ENCODE data around the gene REC8.
"Not testable (repeated sequence)": the region's sequence is repeated elsewhere in the genome, so short reads cannot be mapped to it uniquely, and the experiment has no call there.

The REC8 gene

DNA sequence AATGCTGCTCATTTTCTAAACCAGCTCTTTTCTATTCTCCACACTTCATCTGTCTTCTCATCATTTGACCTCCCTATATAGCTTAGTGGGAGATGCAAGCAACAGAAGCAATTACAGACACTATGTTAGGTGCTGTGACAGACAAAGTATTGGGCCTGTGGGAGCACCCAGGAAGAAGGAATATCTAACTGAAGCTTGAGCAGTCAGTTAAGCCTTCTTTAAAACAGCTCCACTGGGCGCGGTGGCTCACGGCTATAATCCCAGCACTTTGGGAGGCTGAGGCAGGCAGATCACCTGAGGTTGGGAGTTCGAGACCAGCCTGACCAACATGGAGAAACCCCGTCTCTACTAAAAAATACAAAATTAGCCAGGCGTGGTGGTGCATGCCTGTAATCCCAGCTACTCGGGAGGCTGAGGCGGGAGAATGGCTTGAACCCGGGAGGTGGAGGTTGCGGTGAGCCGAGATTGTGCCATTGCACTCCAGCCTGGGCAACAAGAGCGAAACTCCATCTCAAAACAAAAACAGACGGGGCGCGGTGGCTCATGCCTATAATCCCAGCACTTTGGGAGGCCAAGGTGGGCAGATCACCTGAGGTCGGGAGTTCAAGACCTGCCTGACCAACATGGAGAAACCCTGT is 31.5 kb downstream of the REC8 start:
- Mint-ChIP-seq H3K4me1 (peaks cover 27% of the 10 kb centered on the region), H3K36me3 (peaks cover 85% of the 10 kb centered on the region), H3K9me3 (peaks cover 17% of the 10 kb centered on the region)
- H3K27me3 Mint-ChIP-seq, H3K27ac Mint-ChIP-seq, H3K4me3 Mint-ChIP-seq, DNase-seq: not testable (repeated sequence)
- CTCF ChIA-PET = interaction anchor here (1.2 to 1.3 kb wide), 2 partner anchors 94 to 105 kb away, joined by 4 read pairs; partner anchors contain the start of gene CIDEB

DNA sequence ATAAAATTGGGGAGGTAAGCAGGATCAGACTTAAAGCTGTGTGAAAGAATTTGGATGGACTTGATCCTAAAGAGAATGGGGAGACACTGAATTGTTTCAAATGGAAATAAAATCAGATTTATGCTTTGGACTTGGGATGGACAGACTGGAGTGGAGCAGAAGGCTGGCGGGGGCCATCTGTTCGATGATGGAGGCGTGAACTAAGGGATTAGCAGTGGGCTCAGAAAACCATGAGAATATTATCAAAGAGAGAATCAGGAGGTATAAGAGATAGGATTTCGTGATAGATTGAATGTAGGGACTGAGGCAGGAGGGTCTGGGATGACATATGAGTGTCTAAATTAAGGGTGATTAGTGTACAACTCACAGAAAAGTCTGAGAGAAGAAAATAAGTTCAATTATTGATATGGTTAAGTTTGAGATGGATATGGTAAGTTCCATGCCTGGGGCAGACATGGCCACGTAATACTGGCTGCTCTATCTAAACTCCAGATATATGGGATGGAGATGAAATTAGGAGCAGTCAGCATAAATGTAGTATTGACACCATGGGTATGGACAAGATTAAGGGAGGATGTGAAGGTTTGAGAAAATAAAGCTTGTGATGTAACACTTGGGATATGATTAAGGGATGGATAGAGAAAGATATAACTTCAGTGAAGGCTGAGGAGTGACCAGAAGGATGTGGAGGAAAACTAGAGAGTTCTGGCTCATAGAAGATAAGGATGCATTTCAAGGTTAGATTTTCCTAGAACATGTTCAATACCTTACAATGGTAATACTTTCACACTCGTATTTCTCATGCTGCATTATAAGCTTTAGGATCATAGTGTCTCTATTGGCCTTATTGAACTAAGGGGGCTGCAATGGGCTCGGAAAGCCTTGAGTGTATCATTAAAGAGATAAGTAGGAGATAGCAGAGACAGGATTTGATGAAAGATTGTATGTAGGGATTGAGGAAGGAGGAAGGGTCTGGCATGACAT is 32.6 kb downstream of the REC8 start:
- Mint-ChIP-seq H3K9me3 (peaks cover 17% of the 10 kb centered on the region), H3K4me3 (no peak overlapping the region), H3K36me3 (peaks cover 82% of the 10 kb centered on the region), H3K27ac (no peak overlapping the region), H3K4me1 (peaks cover 18% of the 10 kb centered on the region), H3K27me3 (no peaks in the 10 kb centered on the region)
- DNase-seq = no peak
- CTCF ChIA-PET = no interaction called here

DNA sequence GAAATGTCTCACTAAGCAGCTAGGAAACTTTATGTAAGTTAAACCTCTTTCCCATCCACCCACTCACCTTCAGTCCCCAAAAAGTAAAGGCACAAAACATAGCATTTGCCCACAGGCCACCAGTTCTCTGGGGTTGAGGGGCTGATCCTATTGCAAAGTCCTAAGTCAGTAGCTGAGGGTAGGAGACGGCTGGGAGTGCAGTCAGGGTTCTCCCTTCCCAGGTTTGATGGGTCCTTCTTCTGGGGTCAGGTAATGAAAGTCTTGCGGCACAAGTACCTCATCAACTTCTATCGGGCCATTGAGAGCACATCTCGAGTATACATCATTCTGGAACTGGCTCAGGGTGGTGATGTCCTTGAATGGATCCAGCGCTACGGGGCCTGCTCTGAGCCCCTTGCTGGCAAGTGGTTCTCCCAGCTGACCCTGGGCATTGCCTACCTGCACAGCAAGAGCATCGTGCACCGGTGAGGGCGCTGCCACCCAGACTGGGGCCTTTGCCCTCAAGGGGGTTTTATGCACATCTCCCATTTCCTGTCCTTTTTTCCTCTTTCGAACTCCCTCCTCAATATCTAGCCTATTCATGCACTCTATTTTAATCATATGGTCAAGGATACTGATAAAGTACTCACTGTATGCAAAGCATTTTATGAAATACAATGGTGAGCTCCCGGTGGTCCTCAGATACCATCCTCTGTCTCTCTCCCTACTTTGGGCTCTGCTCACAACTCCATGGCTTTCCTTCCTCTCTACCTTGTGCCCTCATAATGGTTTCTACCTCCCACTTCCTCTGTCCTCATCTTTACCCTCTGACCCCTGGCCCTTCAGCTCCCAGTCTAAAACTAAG is 34.6 kb downstream of the REC8 start:
- Mint-ChIP-seq H3K4me1 (peaks cover 28% of the 10 kb centered on the region), H3K9me3 (peaks cover 15% of the 10 kb centered on the region), H3K27ac (no peak overlapping the region), H3K4me3 (no peak overlapping the region), H3K36me3 (peaks cover 85% of the 10 kb centered on the region), H3K27me3 (no peaks in the 10 kb centered on the region)
- CTCF ChIA-PET = interaction anchor here (1.1 to 1.2 kb wide), 2 partner anchors 9 to 101 kb away, joined by 3 read pairs; partner anchors contain the start of genes CIDEB and MDP1
- DNase-seq = no peak

DNA sequence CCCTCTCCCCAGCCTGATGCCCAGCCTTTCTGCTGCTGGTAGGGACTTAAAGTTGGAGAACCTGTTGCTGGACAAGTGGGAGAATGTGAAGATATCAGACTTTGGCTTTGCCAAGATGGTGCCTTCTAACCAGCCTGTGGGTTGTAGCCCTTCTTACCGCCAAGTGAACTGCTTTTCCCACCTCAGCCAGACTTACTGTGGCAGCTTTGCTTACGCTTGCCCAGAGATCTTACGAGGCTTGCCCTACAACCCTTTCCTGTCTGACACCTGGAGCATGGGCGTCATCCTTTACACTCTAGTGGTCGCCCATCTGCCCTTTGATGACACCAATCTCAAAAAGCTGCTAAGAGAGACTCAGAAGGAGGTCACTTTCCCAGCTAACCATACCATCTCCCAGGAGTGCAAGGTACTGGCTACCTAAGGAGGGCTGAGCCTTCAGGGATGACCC is 35.2 kb downstream of the REC8 start:
- no peaks in the 10 kb centered on the region for H3K27me3 Mint-ChIP-seq
- H3K9me3 Mint-ChIP-seq = peaks cover 10% of the 10 kb centered on the region
- H3K4me1 Mint-ChIP-seq = peaks cover 34% of the 10 kb centered on the region
- CTCF ChIA-PET = interaction anchor here (1.1 to 1.3 kb wide), 3 partner anchors 8 to 101 kb away, joined by 3 read pairs; partner anchors contain the start of genes CIDEB and MDP1
- H3K4me3 Mint-ChIP-seq = no peak overlapping the region
- peak overlapping the region; percentile 58 for H3K27ac Mint-ChIP-seq
- peaks cover 83% of the 10 kb centered on the region for H3K36me3 Mint-ChIP-seq
- no peak for DNase-seq

DNA sequence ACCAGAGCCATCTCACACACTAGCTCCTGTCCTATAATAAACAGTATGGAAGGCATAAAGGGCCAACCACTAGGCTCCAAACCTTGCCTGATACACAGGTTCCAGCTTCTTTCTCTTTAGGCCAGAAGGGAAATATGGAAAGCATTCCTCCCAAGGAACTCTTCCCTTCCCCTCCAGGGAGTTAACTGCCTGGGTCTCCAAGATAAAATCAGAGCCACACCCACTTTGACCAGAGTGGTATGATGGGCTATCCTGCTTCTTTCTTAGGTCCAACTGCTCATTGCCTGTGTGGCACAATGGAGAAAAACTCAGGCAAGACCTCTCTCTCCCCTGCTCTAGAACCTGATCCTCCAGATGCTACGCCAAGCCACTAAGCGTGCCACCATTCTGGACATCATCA is 35.7 kb downstream of the REC8 start:
- peaks cover 6% of the 10 kb centered on the region for H3K9me3 Mint-ChIP-seq
- H3K4me1 Mint-ChIP-seq = peaks cover 38% of the 10 kb centered on the region
- H3K4me3 Mint-ChIP-seq = no peak overlapping the region
- no peaks in the 10 kb centered on the region for H3K27me3 Mint-ChIP-seq
- H3K36me3 Mint-ChIP-seq = peaks cover 80% of the 10 kb centered on the region
- H3K27ac Mint-ChIP-seq = no peak overlapping the region
- CTCF ChIA-PET = interaction anchor here (1.1 to 1.3 kb wide), 2 partner anchors 12 to 100 kb away, joined by 3 read pairs; partner anchors contain the start of gene CIDEB
- no peak for DNase-seq

DNA sequence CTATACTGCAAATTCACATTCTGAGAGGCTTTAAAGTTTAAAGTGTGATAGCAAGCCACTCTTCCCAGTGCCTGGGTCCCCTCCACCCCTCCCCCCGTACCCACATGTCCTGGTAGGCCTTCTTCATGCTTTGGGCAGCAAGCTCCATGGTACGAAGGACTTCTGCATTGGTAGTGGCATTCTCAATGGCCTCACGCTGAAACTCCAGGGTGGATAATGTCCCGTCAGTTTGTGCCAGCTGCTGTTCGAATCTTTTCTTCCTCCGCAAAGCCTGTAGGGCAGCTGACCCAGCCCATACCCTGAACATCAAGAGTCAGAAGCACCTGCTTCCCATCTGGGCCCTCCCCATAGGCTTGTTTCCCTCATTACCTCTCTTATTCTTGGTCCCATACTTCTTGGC is 39.4 kb downstream of the REC8 start:
- CTCF ChIA-PET = interaction anchor here (1.1 kb wide), 1 partner anchor 153 kb away, joined by 3 read pairs; no protein-coding TSS in a partner anchor
- H3K4me1 Mint-ChIP-seq = peaks cover 70% of the 10 kb centered on the region
- H3K9me3 Mint-ChIP-seq = no peaks in the 10 kb centered on the region
- peaks cover 63% of the 10 kb centered on the region for H3K36me3 Mint-ChIP-seq
- H3K27ac Mint-ChIP-seq = peak overlapping the region; percentile 95
- peak overlapping the region; percentile 81 for H3K4me3 Mint-ChIP-seq
- peaks cover 6% of the 10 kb centered on the region for H3K27me3 Mint-ChIP-seq
- no peak for DNase-seq

DNA sequence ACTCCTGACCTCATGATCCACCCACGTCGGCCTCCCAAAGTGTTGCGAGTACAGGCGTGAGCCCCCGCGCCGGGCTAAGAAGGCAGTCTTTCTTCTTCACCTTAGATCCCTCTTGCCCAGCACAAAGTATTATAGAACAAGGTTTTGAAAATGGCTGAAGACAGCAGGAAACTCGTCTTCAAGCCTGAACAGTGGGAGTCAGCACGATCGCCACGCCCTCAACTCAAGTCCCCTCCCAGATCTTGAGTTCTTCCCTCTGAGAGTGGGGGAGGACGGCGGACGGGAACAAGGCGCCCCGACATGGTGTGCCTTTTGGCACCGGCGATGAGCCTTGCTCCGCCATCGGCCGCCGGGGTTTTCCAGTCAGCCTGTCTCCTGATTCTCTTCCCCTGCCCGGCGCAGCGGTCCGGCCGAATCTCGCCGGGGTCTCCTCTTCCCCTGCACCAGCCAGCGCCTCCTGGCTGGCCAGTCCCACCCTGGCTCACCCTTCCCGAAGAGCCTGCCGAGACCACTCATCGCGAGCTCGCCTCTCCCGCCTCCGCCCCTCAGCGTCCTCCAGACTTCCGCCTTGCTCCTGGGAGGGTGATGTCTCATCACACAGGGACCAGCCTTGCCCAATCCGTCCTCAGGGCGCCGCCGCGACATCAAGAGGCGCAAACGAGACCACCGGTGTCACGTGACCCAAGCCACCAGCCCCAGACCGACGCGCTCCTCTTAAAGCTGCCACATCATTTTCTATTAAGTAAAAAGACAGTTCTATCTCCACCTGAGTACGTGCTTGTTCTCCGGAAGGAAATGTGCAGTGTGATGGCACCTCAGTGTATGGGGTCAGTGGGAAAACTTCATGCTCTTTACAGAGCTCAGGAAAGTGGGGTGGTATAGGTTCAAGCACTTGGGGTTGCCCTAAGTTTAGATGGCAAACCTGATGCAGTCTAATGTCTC is 41.3 kb downstream of the REC8 start, which contains the start of gene CHMP4A:
Gene CHMP4A (minus strand): TSS at position 565 of the 942 bp plus-strand sequence. CDS start 49 bp downstream, at position 516.
- peaks cover 6% of the 10 kb centered on the region for H3K27me3 Mint-ChIP-seq
- H3K9me3 Mint-ChIP-seq = no peaks in the 10 kb centered on the region
- H3K4me1 Mint-ChIP-seq = peaks cover 65% of the 10 kb centered on the region
- H3K4me3 Mint-ChIP-seq = peak within 1 kb of the TSS; percentile 81
- peak within 1 kb of the TSS; percentile 95 for H3K27ac Mint-ChIP-seq
- H3K36me3 Mint-ChIP-seq = peaks cover 56% of the 10 kb centered on the region
- DNase-seq = peak; percentile 99
- CTCF ChIA-PET = interaction anchor here (0.6 to 2.7 kb wide), 12 partner anchors 17 to 223 kb away, joined by 3 to 14 read pairs (median 3); partner anchors contain the start of genes RABGGTA and TINF2

DNA sequence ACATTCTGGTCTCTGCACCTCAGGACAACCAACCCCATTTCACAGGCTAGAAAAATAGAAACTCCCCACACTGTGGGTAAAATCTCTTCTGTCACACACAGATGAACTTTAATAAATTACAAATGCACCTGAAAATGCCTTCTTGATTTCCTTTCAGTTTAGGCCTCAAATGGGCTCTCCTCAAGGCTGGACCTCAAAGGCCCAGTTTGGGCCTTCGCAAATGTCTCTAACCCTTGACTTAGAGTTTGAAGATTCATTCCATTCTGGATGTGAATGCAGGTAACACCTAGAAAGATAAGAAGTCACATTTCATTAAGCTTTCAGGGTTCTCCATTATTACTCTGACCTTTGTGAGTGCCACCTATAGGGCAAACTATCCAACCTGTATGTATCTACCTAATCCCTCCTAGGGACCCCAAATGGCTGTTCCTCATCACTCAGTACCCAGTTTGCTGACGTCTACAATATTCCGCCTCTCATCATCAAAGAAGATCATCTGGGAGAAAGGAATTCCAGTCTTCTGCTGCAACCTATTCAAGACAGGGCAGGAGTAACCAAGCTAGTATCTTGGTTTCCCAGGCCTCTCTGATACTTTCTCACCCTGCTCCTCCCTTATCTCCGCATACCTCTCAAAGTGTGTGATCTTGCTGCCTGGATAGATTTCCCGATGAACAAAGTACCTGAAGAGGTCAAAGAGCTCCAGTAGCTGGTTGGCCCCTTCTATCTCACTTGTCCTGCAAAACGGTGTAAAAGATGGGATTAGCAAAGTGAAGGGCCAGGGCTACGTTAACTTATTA is 42.2 kb downstream of the REC8 start:
- CTCF ChIA-PET = interaction anchor here (0.7 to 2.9 kb wide), 15 partner anchors 15 to 223 kb away, joined by 3 to 14 read pairs (median 3); partner anchors contain the start of genes RABGGTA, TINF2 and TM9SF1
- Mint-ChIP-seq H3K36me3 (peaks cover 56% of the 10 kb centered on the region), H3K4me1 (peaks cover 62% of the 10 kb centered on the region), H3K9me3 (no peaks in the 10 kb centered on the region), H3K27me3 (peaks cover 6% of the 10 kb centered on the region), H3K27ac (peak overlapping the region; percentile 95), H3K4me3 (peak overlapping the region; percentile 81)
- DNase-seq = no peak

DNA sequence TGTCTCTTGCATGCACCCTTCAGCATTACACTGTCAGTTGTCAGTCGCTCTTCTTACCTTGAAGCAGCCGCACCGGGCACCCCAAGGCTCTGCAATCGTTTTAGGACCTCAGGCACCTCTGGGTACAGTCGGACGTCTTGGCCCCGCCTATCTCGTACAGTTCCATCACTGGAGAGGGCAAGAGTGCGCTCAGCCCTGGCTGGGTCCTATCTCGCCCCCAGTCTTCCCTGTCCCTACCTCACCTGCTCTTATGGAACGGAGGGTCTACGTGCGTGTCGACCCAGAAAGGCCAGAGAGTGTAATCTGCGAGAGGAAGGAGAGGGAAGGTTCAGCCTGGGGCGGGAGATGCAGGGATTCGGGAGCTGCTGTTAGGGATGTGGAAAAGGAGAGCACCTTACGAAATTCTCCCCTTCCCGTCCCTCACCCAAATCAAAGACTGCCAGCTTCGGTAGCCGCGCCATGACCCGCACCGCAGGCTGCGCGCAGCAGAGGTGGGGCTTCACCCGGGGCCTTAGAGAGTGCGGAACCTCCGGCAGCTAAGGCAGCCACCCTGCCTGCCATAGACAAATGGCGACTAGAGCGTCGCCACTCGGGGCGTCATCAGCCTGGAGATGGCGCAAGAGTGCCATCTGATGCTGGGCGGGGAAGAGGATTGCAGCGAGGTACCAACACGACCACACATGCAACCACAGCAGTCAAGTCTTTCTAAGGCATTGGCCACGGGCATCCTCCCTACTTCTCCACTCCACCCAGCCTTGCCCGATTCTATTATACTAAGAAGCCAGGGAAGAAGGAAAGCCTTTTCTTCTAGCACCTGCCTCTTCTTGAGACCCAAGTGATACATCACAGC is 43.8 kb downstream of the REC8 start, which contains the start of gene MDP1:
Gene MDP1 (minus strand): TSS at position 572 of the 850 bp plus-strand sequence. CDS start 111 bp downstream, at position 461.
- no peaks in the 10 kb centered on the region for H3K9me3 Mint-ChIP-seq
- peak within 1 kb of the TSS; percentile 94 for H3K4me3 Mint-ChIP-seq
- peaks cover 56% of the 10 kb centered on the region for H3K4me1 Mint-ChIP-seq
- DNase-seq = peak; percentile 93
- H3K27ac Mint-ChIP-seq = peak within 1 kb of the TSS; percentile 95
- CTCF ChIA-PET = interaction anchor here (0.6 to 2.9 kb wide), 21 partner anchors 9 to 221 kb away, joined by 3 to 26 read pairs (median 4); partner anchors contain the start of genes CIDEB, DHRS1, LTB4R2 and NOP9
- H3K27me3 Mint-ChIP-seq = peaks cover 6% of the 10 kb centered on the region
- peaks cover 39% of the 10 kb centered on the region for H3K36me3 Mint-ChIP-seq

DNA sequence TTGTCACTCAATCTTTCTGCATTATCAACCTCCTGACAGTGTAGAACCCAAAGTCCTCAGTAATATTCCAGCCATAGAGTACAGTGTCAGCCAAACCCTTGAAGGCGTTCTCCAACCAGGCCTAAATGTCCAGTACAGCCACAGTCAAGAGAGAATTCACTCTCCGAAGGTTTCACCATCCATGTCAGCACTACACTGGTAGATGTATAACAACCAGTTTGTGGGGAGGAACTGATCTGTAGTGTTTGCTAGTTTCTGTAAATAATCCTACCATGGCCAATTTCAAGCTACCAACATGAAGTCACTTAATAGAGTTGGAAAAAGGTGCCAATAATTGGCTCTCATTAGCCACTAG is 44.4 kb downstream of the REC8 start:
- DNase-seq = no peak
- peaks cover 51% of the 10 kb centered on the region for H3K4me1 Mint-ChIP-seq
- peaks cover 36% of the 10 kb centered on the region for H3K36me3 Mint-ChIP-seq
- peak overlapping the region; percentile 95 for H3K27ac Mint-ChIP-seq
- CTCF ChIA-PET = interaction anchor here (0.9 to 2.9 kb wide), 12 partner anchors 15 to 221 kb away, joined by 3 to 26 read pairs (median 6); partner anchors contain the start of genes CIDEB, DHRS1, LTB4R2 and NOP9
- H3K4me3 Mint-ChIP-seq = peak overlapping the region; percentile 94
- H3K27me3 Mint-ChIP-seq = peaks cover 6% of the 10 kb centered on the region
- H3K9me3 Mint-ChIP-seq = no peaks in the 10 kb centered on the region

DNA sequence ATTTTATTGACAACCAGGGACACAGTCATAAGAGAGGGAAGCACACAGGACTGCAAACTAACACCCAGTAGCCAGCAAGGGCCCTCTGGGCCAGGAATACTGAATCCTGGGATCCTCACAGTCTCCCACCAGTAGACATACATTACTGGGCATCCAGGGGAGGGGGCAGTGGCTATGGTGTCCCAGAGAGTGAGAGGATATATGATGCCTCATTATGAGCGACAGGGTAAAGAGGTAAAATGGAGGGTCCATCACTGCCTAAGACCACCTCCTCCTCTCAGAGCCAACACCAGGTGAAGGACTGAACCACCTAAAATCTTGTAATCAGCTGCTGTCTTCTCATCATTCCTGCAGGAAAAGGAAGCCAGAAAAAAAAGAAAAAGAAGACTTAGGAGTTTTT is 45.0 kb downstream of the REC8 start:
- peaks cover 31% of the 10 kb centered on the region for H3K36me3 Mint-ChIP-seq
- CTCF ChIA-PET = interaction anchor here (2.4 to 2.9 kb wide), 3 partner anchors 21 to 80 kb away, joined by 8 to 26 read pairs (median 10); partner anchors contain the start of genes TINF2 and TM9SF1

More for the DNA sequence above, 45.0 kb downstream of the REC8 start:
- not testable (repeated sequence) for H3K4me3 Mint-ChIP-seq, H3K9me3 Mint-ChIP-seq, DNase-seq, H3K27me3 Mint-ChIP-seq
- Mint-ChIP-seq H3K27ac (peak overlapping the region; percentile 95), H3K4me1 (peaks cover 45% of the 10 kb centered on the region)

Measured in activated naive CD4-positive, alpha-beta T cell treated with anti-CD3 and anti-CD28 coated beads, Interleukin-2, amount 10 ng/mL, durations not matched to agents 7 days and 5 days (primary cell).